B cell (primary cell): ENCODE measurements around the gene PDE4A. TPM values are rescaled to one million over a fixed set of nuclear protein-coding genes. Genes with fewer than 3 reads are reported as not detected.

Source experiments
- ATAC-seq: fragments of 200-7000 bp; cut with Tn5 transposase; one replicate; pipeline ENCODE4 v1.10.0; 2021; ENCODE audit warnings: low read depth, mild to moderate bottlenecking, moderate number of reproducible peaks, moderate library complexity
- CTCF ChIA-PET: fragments of 350-600 bp; sonication (Branson Sonifier 250); formaldehyde crosslinking; loops from one replicate; lab custom pipeline; 2021; ENCODE audit warnings: antibody characterized with exemption, inconsistent platforms; lab: Charles Lee
- POLR2A ChIA-PET: fragments of 350-600 bp; sonication (Branson Sonifier 250); formaldehyde crosslinking; loops from one replicate; lab custom pipeline; 2021; ENCODE audit warnings: antibody characterized with exemption; lab: Charles Lee
- DNase-seq: peaks from one replicate; pipeline ENCODE4 v3.0.0; 2013
- H2AFZ ChIP-seq: 2 replicates; pipeline ENCODE4 v1.6.1; 2012; ENCODE audit warnings: mild to moderate bottlenecking, low read depth, low read length; ENCODE audit not compliant: insufficient read depth, poor library complexity, severe bottlenecking
- H3K27ac ChIP-seq, 2 donors: 1 replicate in 1 of 2; 2 replicates in 1 of 2; pipeline ENCODE4 v1.5.1; 2012 to 2013; ENCODE audit warnings: low read length in 2 of 2, mild to moderate bottlenecking in 2 of 2, moderate library complexity in 1 of 2
- H3K27me3 ChIP-seq, 4 experiments: fragments of 200-600 bp in 1 of 4; sonication (generic) in 1 of 4; replicated peaks in 1 of 4; 1 replicate in 2 of 4; 2 replicates in 2 of 4; pipeline versions ENCODE4 v1.6.1 to v1.7.0; 2013 to 2016; ENCODE audit warnings: low read length in 3 of 4, mild to moderate bottlenecking in 2 of 4, mixed read lengths in 1 of 4, moderate library complexity in 1 of 4; ENCODE audit not compliant: insufficient read depth in 4 of 4, control insufficient read depth in 3 of 4; ENCODE audit errors: control extremely low read depth in 1 of 4
- H3K36me3 ChIP-seq, 2 experiments: replicated peaks in 1 of 2; 1 replicate in 1 of 2; 2 replicates in 1 of 2; pipeline versions ENCODE4 v1.6.1 to v1.7.1; 2013; ENCODE audit warnings: low read length in 1 of 2; ENCODE audit not compliant: insufficient read depth in 2 of 2, control insufficient read depth in 1 of 2; ENCODE audit errors: control extremely low read depth in 1 of 2, extremely low read depth in 1 of 2
- H3K4me1 ChIP-seq, 2 donors: fragments of 200-600 bp in 1 of 2; sonication (generic) in 1 of 2; 1 replicate in 1 of 2; 2 replicates in 1 of 2; pipeline versions ENCODE4 v1.5.1 to v1.6.1; 2013 to 2017; ENCODE audit warnings: low read length in 2 of 2; ENCODE audit not compliant: control insufficient read depth in 2 of 2, insufficient read depth in 2 of 2
- H3K4me2 ChIP-seq: replicated peaks from 2 replicates; pipeline ENCODE3; 2012; ENCODE audit warnings: mild to moderate bottlenecking, low read depth, low read length; ENCODE audit not compliant: poor library complexity, severe bottlenecking
- H3K4me3 ChIP-seq, 5 experiments: fragments of 200-600 bp in 1 of 5; sonication (generic) in 1 of 5; 1 replicate in 3 of 5; 2 replicates in 2 of 5; pipeline versions ENCODE4 v1.5.1 to v1.7.0; 2011 to 2016; ENCODE audit warnings: low read length in 4 of 5, mild to moderate bottlenecking in 4 of 5, low read depth in 2 of 5, control low read depth in 1 of 5, moderate library complexity in 1 of 5; ENCODE audit not compliant: insufficient read depth in 1 of 5; ENCODE audit errors: control extremely low read depth in 1 of 5, extremely low read depth in 1 of 5
- H3K79me2 ChIP-seq: fragments of 200-600 bp; sonication (generic); one replicate; pipeline ENCODE4 v1.6.0; 2016; ENCODE audit warnings: low read length; ENCODE audit not compliant: control insufficient read depth, insufficient read depth
- H3K9ac ChIP-seq: fragments of 200-600 bp; sonication (generic); 2 replicates; pipeline ENCODE4 v1.6.1; 2017; ENCODE audit warnings: mild to moderate bottlenecking, low read length, moderate library complexity
- H3K9me3 ChIP-seq, 3 donors: one replicate each; pipeline versions ENCODE4 v1.6.1 to v1.7.1; 2013; ENCODE audit warnings: low read length in 2 of 3; ENCODE audit not compliant: control insufficient read depth in 2 of 3, insufficient read depth in 1 of 3; ENCODE audit errors: control extremely low read depth in 1 of 3
- H4K20me1 ChIP-seq: 2 replicates; pipeline ENCODE4 v1.6.0; 2012; ENCODE audit warnings: mild to moderate bottlenecking, low read length; ENCODE audit not compliant: insufficient read depth, control insufficient read depth, poor library complexity, severe bottlenecking
- H3K27ac Mint-ChIP-seq: one replicate; pipeline ENCODE4 v1.8.0; 2021; ENCODE audit warnings: mixed read lengths
- H3K27me3 Mint-ChIP-seq: one replicate; pipeline ENCODE4 v1.8.0; 2021; ENCODE audit warnings: mixed read lengths
- H3K4me1 Mint-ChIP-seq: one replicate; pipeline ENCODE4 v1.8.0; 2021; ENCODE audit warnings: mixed read lengths
- H3K4me3 Mint-ChIP-seq: one replicate; pipeline ENCODE4 v1.8.0; 2021; ENCODE audit warnings: mixed read lengths
- H3K9me3 Mint-ChIP-seq: one replicate; pipeline ENCODE4 v1.8.0; 2022; ENCODE audit warnings: mixed read lengths; ENCODE audit not compliant: insufficient read depth
- CTCF ChIP-seq: fragments of 200-600 bp; IDR thresholded peaks from one replicate; pipeline ENCODE4 v1.8.0; 2022; ENCODE audit warnings: antibody characterized with exemption, mild to moderate bottlenecking
- EZH2 ChIP-seq: IDR thresholded peaks from 2 replicates; pipeline ENCODE4 v1.6.1; 2012; ENCODE audit warnings: borderline replicate concordance, low read depth, mild to moderate bottlenecking, moderate library complexity, low read length; ENCODE audit not compliant: insufficient read depth, poor library complexity, severe bottlenecking
- WGBS: methylation state at CpG from one replicate; pipeline ENCODE4 v1.1.5; 2013; ENCODE audit warnings: missing lambda C conversion rate; ENCODE audit not compliant: insufficient coverage; 5-methylcytosine and 5-hydroxymethylcytosine counted together
- intact Hi-C: fragments of 100-400 bp; cut with micrococcal nuclease; formaldehyde crosslinking; loops from one replicate; pipeline ENCODE4 v1.10.0; 2022
- polyA plus RNA-seq: library from polyadenylated mRNA; depleted of rRNA; stranded (reverse); fragments of >200 nt; gene quantifications from 2 replicates; pipeline ENCODE4 v1.2.3, GENCODE V29; 2012
- total RNA-seq, 2 donors: library from RNA; stranded (reverse); fragments of 120-200 nt in 1 of 2; gene quantifications; 1 replicate in 1 of 2; 2 replicates in 1 of 2; pipeline versions ENCODE4 v1.2.3 to v1.2.4, GENCODE V29; 2013 to 2022

PDE4A gene
- total and polyA plus RNA-seq, 2 donors (not counting 1 experiment from before 2014, with no cell fraction given) = 1.5 to 10.9 TPM

- Histone ChIP-seq H2AFZ (no peak overlapping the region), H3K4me1 (peaks cover 0 to 4% of the 10 kb centered on the region in 2 donors), H3K9ac (no peak overlapping the region), H3K27me3 (peaks cover 0 to 9% (median 0%) of the 10 kb centered on the region in 4 experiments), H3K27ac (no peak overlapping the region), H3K4me2 (no peak overlapping the region), H4K20me1 (no peaks in the 10 kb centered on the region), H3K9me3 (no peaks in the 10 kb centered on the region), H3K4me3 (no peak overlapping the region), H3K79me2 (no peaks in the 10 kb centered on the region), H3K36me3 (no peaks in the 10 kb centered on the region)
- ATAC-seq (no peak), DNase-seq (no peak)
- 85% methylated on average over 24 of the region's 25 CpGs for WGBS
- Mint-ChIP-seq H3K27ac (no peak overlapping the region), H3K9me3 (no peaks in the 10 kb centered on the region), H3K4me1 (peaks cover 5% of the 10 kb centered on the region), H3K4me3 (no peak overlapping the region), H3K27me3 (peaks cover 9% of the 10 kb centered on the region)
- ChIA-PET POLR2A (no interaction called here), CTCF (interaction anchor here (2.3 kb wide), 1 partner anchor 15 kb away, joined by 10 read pairs; no protein-coding TSS in a partner anchor)
- intact Hi-C loops = no loop called here
- TF ChIP-seq CTCF (no peak), EZH2 (no peak)
Observed at GRCh38 chr19:10450853-10451609, 30.7 kb downstream of the PDE4A start.
